HG03565 (cell line): ENCODE measurements around the gene EVI5.

Source experiments
- ATAC-seq: cut with Tn5 transposase; IDR thresholded peaks from one replicate; pipeline ENCODE4 v1.9.1; 2021; ENCODE audit warnings: mild to moderate bottlenecking, moderate library complexity; ENCODE audit not compliant: unreplicated experiment

EVI5 gene

GRCh38 chr1:92486251-92487077 is 298.4 kb downstream of the EVI5 start, which contains the start of gene GFI1:
GFI1 (minus strand) TSS chr1:92486925; CDS start chr1:92483487, 3,438 bp downstream.
- ATAC-seq: no peak

DNA sequence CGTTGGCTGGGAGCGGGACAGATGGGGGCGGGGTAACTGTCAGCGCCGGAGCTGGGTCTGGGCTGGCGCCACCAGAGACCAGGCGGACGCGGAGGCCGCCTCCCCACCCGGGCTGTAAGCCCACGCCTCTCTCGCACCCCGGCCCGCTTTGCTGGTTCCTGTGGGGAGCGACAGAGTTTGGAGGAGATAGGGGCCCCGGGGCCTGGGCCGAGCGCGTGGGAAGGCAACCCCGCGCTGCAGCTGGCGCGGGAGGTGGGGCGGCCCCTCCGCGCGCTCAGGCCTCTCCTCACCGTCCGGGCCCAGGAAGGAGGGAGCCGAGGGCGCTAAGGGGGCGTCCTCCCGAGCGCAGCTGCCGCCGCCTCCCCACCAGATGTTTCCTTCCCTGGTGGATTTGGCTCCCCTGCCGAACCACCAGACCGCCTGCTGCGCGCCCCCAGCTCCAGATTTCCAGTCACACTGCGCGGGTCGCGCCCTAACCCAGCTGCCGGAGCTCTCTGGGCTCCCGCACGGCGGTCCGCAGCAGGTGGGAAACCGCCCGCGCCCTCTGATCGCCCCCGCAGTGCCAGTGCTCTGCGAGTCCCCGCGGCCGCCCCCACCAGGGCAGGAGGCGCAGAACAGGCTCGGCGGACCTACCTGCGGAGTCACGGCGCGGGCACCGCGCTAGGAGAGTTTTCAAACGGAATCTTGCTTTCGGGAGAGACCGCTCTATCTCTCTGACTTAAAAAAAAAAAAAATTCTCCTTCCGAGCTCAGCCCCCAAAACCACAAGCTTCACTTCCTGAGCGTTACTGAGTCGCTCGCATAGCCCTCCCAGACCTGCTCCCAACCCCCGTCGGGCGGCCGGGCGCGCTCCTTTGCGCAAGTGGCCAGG is 299.3 kb downstream of the EVI5 start:
- ATAC-seq: peak; percentile 38

- ATAC-seq: peak; percentile 23
Measured at GRCh38 chr1:92484472-92485380, 300.2 kb downstream of the EVI5 start.

DNA sequence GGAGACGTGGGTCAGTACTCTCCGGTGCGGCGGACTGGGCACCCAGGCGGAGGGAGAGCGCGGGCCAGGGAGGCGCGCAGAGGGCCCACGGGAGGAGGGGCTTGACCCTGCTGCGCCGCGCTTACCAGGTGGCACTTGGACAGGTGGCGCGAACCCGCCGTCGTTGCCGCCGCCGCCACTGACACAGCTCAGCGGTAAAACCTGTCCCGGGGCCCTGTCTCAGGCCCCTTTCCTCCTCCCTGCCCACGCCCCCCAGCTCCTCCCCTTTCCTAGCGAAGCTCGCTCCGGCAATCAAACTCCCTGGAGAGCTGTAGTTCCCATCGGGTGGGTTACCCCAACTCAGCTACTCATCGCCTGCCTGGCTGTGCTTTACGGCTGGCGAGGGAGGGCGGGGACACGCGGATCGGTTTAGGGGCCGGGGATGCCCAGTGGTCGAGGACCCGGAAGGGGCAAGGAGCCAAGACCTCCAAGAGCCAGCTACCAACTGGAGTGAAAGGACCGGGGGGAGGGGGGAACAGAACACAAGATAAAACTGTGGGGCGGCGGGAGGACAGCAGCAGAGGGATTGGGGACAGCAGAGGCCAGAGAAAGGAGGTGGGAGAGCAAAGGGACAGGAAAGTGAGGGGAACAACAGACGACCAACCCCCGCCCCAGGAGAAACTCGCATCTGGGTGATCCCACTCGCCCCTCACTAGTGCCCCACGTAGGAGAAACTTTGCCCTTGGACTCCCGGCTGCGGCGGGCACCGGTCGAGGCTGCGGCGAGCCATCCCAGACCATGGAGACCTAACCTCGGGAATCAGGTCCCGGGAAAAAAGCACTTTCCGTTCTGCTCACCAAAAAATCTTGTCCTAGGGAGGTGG is 301.1 kb downstream of the EVI5 start:
- no peak for ATAC-seq

GRCh38 chr1:92482665-92483609 is 302.0 kb downstream of the EVI5 start:
- no peak for ATAC-seq

- ATAC-seq: no peak
Measured at GRCh38 chr1:92481971-92482664, 302.8 kb downstream of the EVI5 start.

- ATAC-seq: no peak
Measured at GRCh38 chr1:92481599-92481925, 303.3 kb downstream of the EVI5 start.

GRCh38 chr1:92480813-92481598 is 303.9 kb downstream of the EVI5 start:
- no peak for ATAC-seq

DNA sequence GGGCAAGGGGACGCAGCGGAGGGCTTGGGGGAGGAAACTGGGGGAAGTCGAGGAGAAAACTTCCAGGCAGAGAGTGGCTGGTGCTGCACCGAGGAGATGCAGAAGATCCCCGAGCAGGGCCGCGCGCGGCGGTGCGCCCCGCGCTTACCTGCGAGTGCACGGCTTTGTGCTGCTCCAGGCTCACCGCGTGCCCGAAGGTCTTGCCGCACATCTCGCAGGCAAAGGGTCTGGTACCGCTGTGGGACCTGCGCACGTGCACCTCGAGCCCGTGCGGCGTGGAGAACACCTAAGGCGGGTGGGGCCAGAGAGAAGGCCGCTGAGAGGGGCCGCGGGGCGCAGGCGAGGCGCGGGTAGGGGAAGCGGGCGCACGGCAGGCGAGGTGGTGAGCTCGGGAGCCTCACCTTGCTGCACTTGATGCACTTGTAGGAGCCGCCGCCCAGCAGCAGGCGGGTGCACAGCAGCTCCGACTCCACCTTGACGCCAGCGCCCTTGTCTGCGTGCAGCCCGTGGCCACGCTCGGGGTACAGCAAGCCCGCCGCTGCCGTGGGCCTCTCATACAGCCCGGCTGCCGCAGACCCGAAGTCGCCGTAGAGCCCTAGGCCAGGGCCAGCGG is 304.6 kb downstream of the EVI5 start:
- ATAC-seq: no peak

GRCh38 chr1:92479587-92479986 is 305.3 kb downstream of the EVI5 start:
- no peak for ATAC-seq

- ATAC-seq: no peak
Measured at GRCh38 chr1:92478393-92478792, 306.5 kb downstream of the EVI5 start.

GRCh38 chr1:92476071-92476631 is 308.8 kb downstream of the EVI5 start:
- ATAC-seq: no peak

DNA sequence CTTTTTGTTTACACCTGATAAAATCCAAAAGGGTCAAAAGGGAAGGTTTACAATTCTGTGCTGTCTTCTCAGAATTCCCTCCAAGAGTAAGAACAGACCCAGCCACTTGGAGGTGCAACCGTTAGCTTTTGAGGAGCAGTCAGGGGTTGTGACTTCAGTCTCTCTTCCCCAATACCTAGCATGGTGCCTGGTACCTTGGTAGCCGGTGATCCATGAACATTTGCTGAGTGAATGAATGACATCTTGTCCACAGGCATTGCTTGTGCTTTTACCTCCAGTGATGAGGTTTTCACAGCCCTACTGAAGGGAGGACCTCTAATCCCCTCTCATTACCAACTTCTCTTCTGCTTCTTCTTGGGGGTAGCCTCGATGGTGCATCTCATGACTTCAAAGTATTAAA is 309.9 kb downstream of the EVI5 start:
- no peak for ATAC-seq

- ATAC-seq: peak; percentile 81
Measured at GRCh38 chr1:92473781-92474495, 311.0 kb downstream of the EVI5 start.

DNA sequence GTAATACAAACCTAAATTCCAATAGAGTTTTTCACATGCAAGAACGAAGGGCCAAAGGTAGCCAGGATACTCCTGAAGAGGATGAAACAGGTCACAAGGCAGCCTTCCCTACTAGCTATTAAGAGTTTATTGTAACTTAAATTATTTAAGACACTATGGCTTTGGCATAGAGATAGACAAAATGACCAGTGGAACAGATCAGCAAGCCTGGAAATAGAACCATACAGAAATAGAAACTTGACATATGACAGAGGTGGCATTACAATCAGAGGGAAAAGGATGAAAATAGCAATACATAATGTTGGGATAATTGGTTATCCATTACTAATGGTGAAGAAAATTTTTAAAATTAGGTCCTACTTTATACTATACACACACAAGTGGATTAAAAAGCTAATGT is 314.7 kb downstream of the EVI5 start:
- ATAC-seq: no peak

DNA sequence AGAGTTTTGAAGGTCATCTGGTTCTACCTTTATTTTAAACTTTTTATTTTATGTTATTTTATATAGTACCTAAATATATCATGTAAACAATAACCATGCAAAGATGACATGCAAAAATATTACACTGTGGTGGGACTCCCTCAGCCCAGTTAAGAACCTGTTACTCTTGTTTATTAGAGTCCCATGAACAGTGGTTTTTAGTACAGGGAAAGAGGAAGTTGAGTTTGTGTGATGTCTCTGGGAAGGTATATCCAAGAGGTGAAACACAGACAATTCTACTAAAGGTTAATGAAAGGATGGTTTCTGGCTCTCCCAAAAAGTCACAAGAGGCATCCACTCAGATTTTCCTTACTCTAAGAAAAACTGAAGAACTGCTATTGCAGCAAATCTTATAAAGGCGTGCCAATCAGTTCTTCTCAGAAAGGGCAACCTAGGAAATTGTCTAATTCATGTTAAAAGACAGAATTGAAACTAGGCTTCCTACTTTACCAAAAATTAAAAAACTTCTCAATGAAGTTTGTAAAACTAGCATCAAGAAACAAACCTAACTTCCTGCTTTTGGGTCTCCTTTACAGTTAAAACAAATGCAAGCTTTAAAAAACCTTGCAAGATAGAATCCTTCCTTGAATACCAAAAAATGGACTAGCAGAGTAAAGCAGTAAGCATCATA is 318.1 kb downstream of the EVI5 start:
- ATAC-seq: no peak
